Activated CD4-positive, alpha-beta T cell treated with anti-CD3 and anti-CD28 coated beads, Interleukin-2, amount 10 ng/mL, durations not matched to agents 7 days and 5 days (primary cell): ENCODE measurements around the gene EHF. TPM values are rescaled to one million over a fixed set of nuclear protein-coding genes. Genes with fewer than 3 reads are reported as not detected.
"Not testable (repeated sequence)": the region's sequence is repeated elsewhere in the genome, so short reads cannot be mapped to it uniquely, and the experiment has no call there.

Source experiments
- CTCF ChIA-PET: fragments of 350-600 bp; sonication (Branson Sonifier 250); formaldehyde crosslinking; loops from one replicate; lab custom pipeline; 2021; ENCODE audit warnings: antibody characterized with exemption; lab: Charles Lee
- POLR2A ChIA-PET: fragments of 350-600 bp; sonication (Branson Sonifier 250); formaldehyde crosslinking; loops from one replicate; lab custom pipeline; 2021; ENCODE audit warnings: antibody characterized with exemption; lab: Charles Lee
- DNase-seq: peaks from one replicate; pipeline ENCODE4 v3.0.0-alpha.2; 2020
- H3K27ac Mint-ChIP-seq: one replicate; pipeline ENCODE4 v1.8.0; 2021; ENCODE audit warnings: mild to moderate bottlenecking, moderate library complexity, mixed read lengths
- H3K27me3 Mint-ChIP-seq: one replicate; pipeline ENCODE4 v1.8.0; 2021; ENCODE audit warnings: mixed read lengths
- H3K36me3 Mint-ChIP-seq: one replicate; pipeline ENCODE4 v1.8.0; 2021; ENCODE audit warnings: low read depth, mixed read lengths
- H3K4me1 Mint-ChIP-seq: one replicate; pipeline ENCODE4 v1.8.0; 2021; ENCODE audit warnings: mixed read lengths
- H3K4me3 Mint-ChIP-seq: one replicate; pipeline ENCODE4 v1.8.0; 2021; ENCODE audit warnings: mild to moderate bottlenecking, moderate library complexity, mixed read lengths
- H3K9me3 Mint-ChIP-seq: one replicate; pipeline ENCODE4 v1.8.0; 2021; ENCODE audit warnings: mixed read lengths
- total RNA-seq, 2 experiments: library from RNA; stranded (reverse); gene quantifications; one replicate each; pipeline ENCODE4 v1.2.3, GENCODE V29; 2021

The EHF gene
- total RNA-seq, 2 experiments from 2014 or later = 0.47 TPM; not detected in 1

GRCh38 chr11:34589177-34589576 lies 31.7 kb upstream of the EHF start:
- H3K4me3 Mint-ChIP-seq, H3K9me3 Mint-ChIP-seq, DNase-seq: not testable (repeated sequence)

DNA sequence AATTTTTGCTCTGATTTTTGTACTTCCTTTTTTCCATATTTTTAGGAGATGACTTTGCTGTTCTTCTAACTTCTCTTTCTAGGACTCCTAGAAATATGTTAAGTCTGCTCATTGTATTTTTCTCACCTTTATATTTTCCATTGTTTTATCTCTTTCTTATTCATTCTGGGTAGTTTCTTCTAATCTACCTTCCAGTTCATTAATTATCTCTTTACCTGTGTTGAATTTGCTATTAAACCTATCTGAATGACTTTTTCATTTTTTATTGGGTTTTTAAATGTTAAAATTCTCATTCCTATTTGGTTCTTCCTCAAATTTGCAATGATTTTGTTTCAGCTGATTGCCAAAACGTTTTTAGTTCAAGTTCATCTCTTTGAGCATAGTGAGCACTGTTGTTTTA lies 27.8 kb upstream of the EHF start:
- CTCF ChIA-PET = no interaction called here
- Mint-ChIP-seq H3K4me3 (no peak overlapping the region), H3K9me3 (no peaks in the 10 kb centered on the region), H3K27me3 (peaks cover 30% of the 10 kb centered on the region), H3K27ac (no peak overlapping the region), H3K36me3 (no peaks in the 10 kb centered on the region), H3K4me1 (no peaks in the 10 kb centered on the region)
- no peak for DNase-seq
- POLR2A ChIA-PET = no interaction called here

More at GRCh38 chr11:34589177-34589576, 31.7 kb upstream of the EHF start:
- H3K4me1 Mint-ChIP-seq, H3K27ac Mint-ChIP-seq, POLR2A ChIA-PET, CTCF ChIA-PET, H3K36me3 Mint-ChIP-seq: not testable (repeated sequence)
- H3K27me3 Mint-ChIP-seq = peaks cover 29% of the 10 kb centered on the region

DNA sequence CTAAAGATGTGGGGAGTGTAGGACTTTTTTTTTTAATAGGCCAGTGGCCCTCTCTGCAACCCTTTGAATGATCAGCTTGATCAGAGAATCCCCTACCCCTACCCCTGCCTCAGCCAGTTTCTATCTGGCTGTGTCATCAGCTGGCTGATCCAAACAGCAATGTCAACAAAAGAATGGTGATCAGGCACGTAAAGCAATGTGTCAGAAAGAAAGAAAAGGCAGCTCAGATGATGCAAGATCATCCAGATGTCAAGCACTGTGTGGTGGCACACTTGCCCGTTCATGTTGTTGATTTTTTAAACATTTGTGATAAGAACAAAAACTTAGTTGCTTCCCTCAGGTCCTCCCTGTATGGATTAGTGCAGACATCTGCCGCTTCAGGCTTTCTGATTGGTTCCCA lies 26.3 kb upstream of the EHF start:
- Mint-ChIP-seq H3K36me3 (no peaks in the 10 kb centered on the region), H3K4me1 (peaks cover 3% of the 10 kb centered on the region), H3K9me3 (no peaks in the 10 kb centered on the region), H3K4me3 (no peak overlapping the region), H3K27ac (no peak overlapping the region), H3K27me3 (peaks cover 32% of the 10 kb centered on the region)
- ChIA-PET CTCF (interaction anchor here (1.0 kb wide), 1 partner anchor 799 kb away, joined by 3 read pairs; no protein-coding TSS in a partner anchor), POLR2A (no interaction called here)
- DNase-seq = no peak

DNA sequence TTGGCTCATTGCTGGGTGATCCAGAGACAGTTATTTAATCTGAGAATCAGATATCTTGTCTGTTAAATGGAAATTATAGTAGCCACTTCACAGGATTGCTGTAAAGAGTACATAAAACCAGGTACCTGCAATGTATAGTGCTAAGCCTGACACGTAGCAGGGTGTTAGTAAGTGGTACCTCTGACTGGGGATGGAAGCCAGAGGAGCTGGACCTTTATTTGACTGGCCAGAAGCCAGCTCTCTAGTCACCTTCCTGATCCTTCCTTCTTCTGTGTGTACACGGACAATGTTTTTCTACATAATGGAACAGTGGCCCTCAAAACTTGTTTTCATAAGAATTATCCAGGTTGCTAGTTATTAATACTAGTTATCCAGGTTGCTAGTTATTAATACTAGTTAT lies 25.5 kb upstream of the EHF start:
- no peak overlapping the region for H3K27ac Mint-ChIP-seq
- no peaks in the 10 kb centered on the region for H3K36me3 Mint-ChIP-seq
- H3K4me1 Mint-ChIP-seq = peaks cover 7% of the 10 kb centered on the region
- no peaks in the 10 kb centered on the region for H3K9me3 Mint-ChIP-seq
- H3K4me3 Mint-ChIP-seq = no peak overlapping the region
- H3K27me3 Mint-ChIP-seq = peaks cover 30% of the 10 kb centered on the region
- ChIA-PET CTCF (interaction anchor here (1.0 kb wide), 1 partner anchor 798 kb away, joined by 3 read pairs; no protein-coding TSS in a partner anchor), POLR2A (no interaction called here)
- DNase-seq = no peak

- Mint-ChIP-seq H3K9me3 (no peaks in the 10 kb centered on the region), H3K27ac (no peak overlapping the region), H3K4me1 (peaks cover 7% of the 10 kb centered on the region), H3K36me3 (no peaks in the 10 kb centered on the region), H3K4me3 (no peak overlapping the region), H3K27me3 (peaks cover 26% of the 10 kb centered on the region)
- CTCF ChIA-PET = interaction anchor here (0.5 kb wide), 1 partner anchor 1185 kb away, joined by 3 read pairs; no protein-coding TSS in a partner anchor
- POLR2A ChIA-PET = no interaction called here
- no peak for DNase-seq
Measured at GRCh38 chr11:34595960-34596644, 24.8 kb upstream of the EHF start.

- Mint-ChIP-seq H3K27ac (no peak overlapping the region), H3K27me3 (peaks cover 3% of the 10 kb centered on the region), H3K9me3 (no peaks in the 10 kb centered on the region), H3K4me1 (peaks cover 7% of the 10 kb centered on the region), H3K36me3 (no peaks in the 10 kb centered on the region), H3K4me3 (no peak overlapping the region)
- POLR2A ChIA-PET = no interaction called here
- DNase-seq = no peak
- CTCF ChIA-PET = no interaction called here
Measured at GRCh38 chr11:34599406-34599945, 21.4 kb upstream of the EHF start.

- H3K27me3 Mint-ChIP-seq = peaks cover 3% of the 10 kb centered on the region
- H3K27ac Mint-ChIP-seq = no peak overlapping the region
- H3K9me3 Mint-ChIP-seq = no peaks in the 10 kb centered on the region
- CTCF ChIA-PET = no interaction called here
- H3K36me3 Mint-ChIP-seq = no peaks in the 10 kb centered on the region
- no peak for DNase-seq
- no peak overlapping the region for H3K4me3 Mint-ChIP-seq
- peaks cover 7% of the 10 kb centered on the region for H3K4me1 Mint-ChIP-seq
- POLR2A ChIA-PET = no interaction called here
Measured at GRCh38 chr11:34600339-34601084, 20.4 kb upstream of the EHF start.

- Mint-ChIP-seq H3K27ac (no peak overlapping the region), H3K4me3 (no peak overlapping the region), H3K9me3 (no peaks in the 10 kb centered on the region), H3K27me3 (peaks cover 6% of the 10 kb centered on the region), H3K4me1 (peaks cover 7% of the 10 kb centered on the region), H3K36me3 (no peaks in the 10 kb centered on the region)
- ChIA-PET POLR2A (no interaction called here), CTCF (no interaction called here)
- no peak for DNase-seq
Measured at GRCh38 chr11:34601085-34601444, 19.8 kb upstream of the EHF start.

DNA sequence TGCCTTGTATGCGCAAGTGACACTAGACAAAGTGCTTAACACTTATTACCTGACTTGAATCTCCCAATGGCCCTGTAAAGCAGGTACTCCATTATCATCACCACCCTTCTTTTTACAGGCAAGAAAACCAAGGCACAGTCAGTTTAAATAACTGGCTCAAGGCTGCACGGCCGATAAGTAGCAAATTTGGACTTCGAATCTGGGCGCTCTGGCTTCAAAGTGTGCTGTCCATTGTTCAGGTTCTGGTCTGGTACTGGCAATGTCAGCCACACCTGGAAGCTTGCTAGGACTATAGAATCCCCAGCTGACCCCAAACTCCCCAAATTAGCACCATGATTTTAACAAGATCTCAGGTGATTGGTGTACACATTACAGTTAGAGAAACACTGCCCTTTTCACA lies 19.3 kb upstream of the EHF start:
- DNase-seq = no peak
- Mint-ChIP-seq H3K27ac (no peak overlapping the region), H3K4me1 (peaks cover 7% of the 10 kb centered on the region), H3K27me3 (peaks cover 6% of the 10 kb centered on the region), H3K9me3 (no peaks in the 10 kb centered on the region), H3K4me3 (no peak overlapping the region), H3K36me3 (no peaks in the 10 kb centered on the region)
- ChIA-PET CTCF (interaction anchor here (0.6 kb wide), 1 partner anchor 991 kb away, joined by 3 read pairs; no protein-coding TSS in a partner anchor), POLR2A (no interaction called here)

DNA sequence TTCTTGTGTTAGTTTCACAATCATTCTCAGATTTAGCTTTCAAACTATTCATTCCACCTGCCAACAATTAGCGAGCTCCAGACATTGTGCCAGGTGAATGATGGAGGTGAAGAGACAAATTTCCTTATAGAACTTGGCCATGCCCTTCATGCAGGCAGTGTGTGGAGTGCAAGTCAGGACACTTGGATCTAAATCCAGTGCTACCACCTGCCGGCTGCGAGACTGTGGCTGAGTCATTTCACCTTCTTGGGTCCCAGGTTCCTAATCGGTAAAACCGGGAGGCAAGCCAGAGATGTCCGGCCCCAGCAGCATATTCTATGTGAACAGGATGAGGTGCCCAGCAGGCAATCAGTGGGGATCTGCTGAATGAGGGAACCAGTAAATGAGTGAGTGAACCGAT lies 18.6 kb upstream of the EHF start:
- H3K36me3 Mint-ChIP-seq = no peaks in the 10 kb centered on the region
- peaks cover 6% of the 10 kb centered on the region for H3K27me3 Mint-ChIP-seq
- H3K4me3 Mint-ChIP-seq = no peak overlapping the region
- no peak overlapping the region for H3K27ac Mint-ChIP-seq
- H3K9me3 Mint-ChIP-seq = no peaks in the 10 kb centered on the region
- CTCF ChIA-PET = interaction anchor here (0.6 kb wide), 1 partner anchor 992 kb away, joined by 3 read pairs; no protein-coding TSS in a partner anchor
- H3K4me1 Mint-ChIP-seq = peaks cover 7% of the 10 kb centered on the region
- no peak for DNase-seq
- POLR2A ChIA-PET = no interaction called here

- H3K4me1 Mint-ChIP-seq = peaks cover 7% of the 10 kb centered on the region
- CTCF ChIA-PET = no interaction called here
- H3K4me3 Mint-ChIP-seq = no peak overlapping the region
- H3K27me3 Mint-ChIP-seq = peaks cover 6% of the 10 kb centered on the region
- no peaks in the 10 kb centered on the region for H3K9me3 Mint-ChIP-seq
- DNase-seq = no peak
- POLR2A ChIA-PET = no interaction called here
- H3K36me3 Mint-ChIP-seq = no peaks in the 10 kb centered on the region
- H3K27ac Mint-ChIP-seq = no peak overlapping the region
Measured at GRCh38 chr11:34603129-34604001, 17.5 kb upstream of the EHF start.

DNA sequence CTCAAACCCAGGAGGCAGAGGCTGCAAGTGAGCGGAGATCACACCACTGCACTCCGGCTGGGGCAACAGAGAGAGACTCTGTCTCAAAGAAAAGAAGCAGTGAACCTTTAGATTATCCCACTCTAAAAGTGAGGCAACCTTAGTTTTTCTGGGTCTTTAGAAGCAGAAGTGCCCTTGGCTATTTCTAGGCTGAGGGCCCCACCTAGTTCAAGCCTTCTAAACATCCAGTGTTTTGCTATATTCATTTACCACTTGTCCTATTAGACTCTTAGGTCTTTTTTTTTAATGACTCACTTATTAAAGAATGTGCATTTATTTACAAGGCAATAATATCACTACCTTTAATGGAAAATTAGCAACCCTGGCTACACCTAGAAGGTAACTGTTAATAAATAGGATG lies 16.7 kb upstream of the EHF start:
- no peak overlapping the region for H3K27ac Mint-ChIP-seq

More for the DNA sequence above, 16.7 kb upstream of the EHF start:
- DNase-seq = no peak
- no peaks in the 10 kb centered on the region for H3K9me3 Mint-ChIP-seq
- H3K27me3 Mint-ChIP-seq = peaks cover 6% of the 10 kb centered on the region
- ChIA-PET CTCF (no interaction called here), POLR2A (no interaction called here)
- no peak overlapping the region for H3K4me3 Mint-ChIP-seq
- H3K4me1 Mint-ChIP-seq = peaks cover 7% of the 10 kb centered on the region
- H3K36me3 Mint-ChIP-seq = no peaks in the 10 kb centered on the region
